A673 (cell line): ENCODE measurements around the gene TRIP13. TPM values are rescaled to one million over a fixed set of nuclear protein-coding genes. Genes with fewer than 3 reads are reported as not detected.

Experiments used
- BruUV-seq: library from RNA; stranded (reverse); fragments of 400-500 nt; replicated peaks from 2 replicates; lab custom pipeline; 2021; lab: Mats Ljungman, UMichigan
- CTCF ChIA-PET: fragments of 300-600 bp; sonication (Branson Sonifier 250); formaldehyde crosslinking; loops from one replicate; lab custom pipeline; 2022; ENCODE audit warnings: antibody characterized with exemption; lab: Charles Lee
- POLR2A ChIA-PET: fragments of 300-600 bp; sonication (Branson Sonifier 250); formaldehyde crosslinking; loops from one replicate; lab custom pipeline; 2022; ENCODE audit warnings: antibody characterized with exemption; ENCODE audit not compliant: low non-redundant PET; lab: Charles Lee
- DNase-seq: peaks from one replicate; pipeline ENCODE4 v3.0.0-alpha.2; 2015; ENCODE audit warnings: low spot score
- H3K27ac ChIP-seq: fragments of 200-600 bp; sonication (generic); 2 replicates; pipeline ENCODE4 v1.5.1; 2016; ENCODE audit warnings: mixed run types, low read depth, mild to moderate bottlenecking, mixed read lengths, antibody characterized with exemption, low read length; ENCODE audit not compliant: poor library complexity, severe bottlenecking
- H3K27me3 ChIP-seq: fragments of 200-600 bp; sonication (generic); replicated peaks from 2 replicates; pipeline ENCODE4 v1.6.1; 2017; ENCODE audit warnings: mixed run types, low read depth, mild to moderate bottlenecking, mixed read lengths, antibody characterized with exemption, low read length; ENCODE audit not compliant: insufficient read depth, poor library complexity
- H3K36me3 ChIP-seq: fragments of 200-600 bp; sonication (generic); 2 replicates; pipeline ENCODE4 v1.6.1; 2016; ENCODE audit warnings: mixed run types, mild to moderate bottlenecking, mixed read lengths, antibody characterized with exemption, low read length; ENCODE audit not compliant: insufficient read depth, poor library complexity, severe bottlenecking
- H3K4me1 ChIP-seq: fragments of 200-600 bp; sonication (generic); 2 replicates; pipeline ENCODE4 v1.6.1; 2017; ENCODE audit warnings: mixed run types, mild to moderate bottlenecking, mixed read lengths, antibody characterized with exemption, low read length; ENCODE audit not compliant: insufficient read depth, poor library complexity, severe bottlenecking
- H3K4me3 ChIP-seq: fragments of 200-600 bp; sonication (generic); 2 replicates; pipeline ENCODE4 v1.5.1; 2016; ENCODE audit warnings: low read depth, mixed run types, mild to moderate bottlenecking, mixed read lengths, low read length; ENCODE audit not compliant: poor library complexity, severe bottlenecking
- H3K9me3 ChIP-seq: fragments of 200-600 bp; sonication (generic); 2 replicates; pipeline ENCODE4 v1.6.1; 2016; ENCODE audit warnings: mixed run types, low read depth, mild to moderate bottlenecking, mixed read lengths, antibody characterized with exemption, low read length; ENCODE audit not compliant: poor library complexity, severe bottlenecking
- EZH2 ChIP-seq: fragments of 200-600 bp; sonication (generic); IDR thresholded peaks from 2 replicates; pipeline ENCODE4 v1.6.1; 2017; ENCODE audit warnings: borderline replicate concordance, low read depth, mild to moderate bottlenecking, mixed read lengths, antibody characterized with exemption, low read length; ENCODE audit not compliant: poor library complexity, severe bottlenecking
- intact Hi-C: fragments of 100-400 bp; cut with micrococcal nuclease; formaldehyde crosslinking; loops from one replicate; pipeline ENCODE4 v1.10.0; 2022; ENCODE audit not compliant: unreplicated experiment
- total RNA-seq: library from RNA; stranded (reverse); gene quantifications from 2 replicates; pipeline ENCODE4 v1.2.3, GENCODE V29; 2021
- TF ChIP-seq, protein P1 (sequence below): fragments of 300-800, 200-600 bp; sonication (generic); conservative IDR thresholded peaks from 2 replicates; pipeline ENCODE4 v1.5.1; 2017; ENCODE audit warnings: low read depth, mild to moderate bottlenecking, antibody characterized with exemption, low read length, moderate library complexity, mixed read lengths

The TRIP13 gene
- total RNA-seq, 1 experiment from 2014 or later, result 69.1 TPM

DNA sequence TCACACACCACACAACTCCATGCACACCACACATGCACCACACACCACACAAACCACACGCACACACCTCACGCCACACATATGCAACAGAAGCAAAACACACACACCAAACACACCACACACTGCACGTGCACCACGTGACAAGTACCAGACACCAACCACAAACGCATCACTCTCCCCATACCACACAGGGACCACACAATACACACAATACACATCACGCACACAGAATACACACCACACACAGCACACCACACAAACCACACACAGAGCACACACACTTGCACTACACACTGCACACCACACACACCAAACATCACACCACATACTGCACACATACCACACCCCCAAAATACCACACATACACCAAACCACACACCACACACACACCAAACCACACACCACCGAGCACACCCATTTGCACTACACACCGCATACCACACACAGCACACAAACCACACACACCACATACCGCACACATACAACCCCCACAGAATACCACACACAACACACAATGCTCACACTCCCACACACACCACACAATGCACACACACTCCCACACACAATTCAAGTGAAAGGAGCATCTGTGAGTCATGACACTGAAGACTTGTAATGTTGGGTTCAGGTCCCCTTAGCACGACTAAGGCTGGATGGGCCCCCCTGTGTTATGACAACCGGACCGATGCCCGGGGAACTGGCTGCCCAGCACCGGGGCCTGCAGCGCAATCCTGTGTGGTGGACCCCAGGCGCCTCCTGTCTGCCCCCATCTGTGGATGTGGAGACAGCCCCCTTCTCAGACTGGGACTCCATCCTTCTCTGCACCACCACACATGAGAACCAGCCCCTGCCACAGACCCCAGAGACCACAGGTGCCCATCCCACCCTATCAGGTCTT lies 35.9 kb upstream of the TRIP13 start:
- H3K4me1 ChIP-seq, result no peaks in the 10 kb centered on the region
- ChIA-PET CTCF (no interaction called here), POLR2A (no interaction called here)
- intact Hi-C loops, result no loop called here
- H3K27me3 ChIP-seq, result no peaks in the 10 kb centered on the region
- TF ChIP-seq EZH2, result no peak
- TF ChIP-seq, protein P1, sequence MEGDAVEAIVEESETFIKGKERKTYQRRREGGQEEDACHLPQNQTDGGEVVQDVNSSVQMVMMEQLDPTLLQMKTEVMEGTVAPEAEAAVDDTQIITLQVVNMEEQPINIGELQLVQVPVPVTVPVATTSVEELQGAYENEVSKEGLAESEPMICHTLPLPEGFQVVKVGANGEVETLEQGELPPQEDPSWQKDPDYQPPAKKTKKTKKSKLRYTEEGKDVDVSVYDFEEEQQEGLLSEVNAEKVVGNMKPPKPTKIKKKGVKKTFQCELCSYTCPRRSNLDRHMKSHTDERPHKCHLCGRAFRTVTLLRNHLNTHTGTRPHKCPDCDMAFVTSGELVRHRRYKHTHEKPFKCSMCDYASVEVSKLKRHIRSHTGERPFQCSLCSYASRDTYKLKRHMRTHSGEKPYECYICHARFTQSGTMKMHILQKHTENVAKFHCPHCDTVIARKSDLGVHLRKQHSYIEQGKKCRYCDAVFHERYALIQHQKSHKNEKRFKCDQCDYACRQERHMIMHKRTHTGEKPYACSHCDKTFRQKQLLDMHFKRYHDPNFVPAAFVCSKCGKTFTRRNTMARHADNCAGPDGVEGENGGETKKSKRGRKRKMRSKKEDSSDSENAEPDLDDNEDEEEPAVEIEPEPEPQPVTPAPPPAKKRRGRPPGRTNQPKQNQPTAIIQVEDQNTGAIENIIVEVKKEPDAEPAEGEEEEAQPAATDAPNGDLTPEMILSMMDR, result no peak
- TSS peak; percentile 30 for BruUV-seq
- no peaks in the 10 kb centered on the region for H3K36me3 ChIP-seq
- H3K9me3 ChIP-seq, result no peaks in the 10 kb centered on the region
- no peak overlapping the region for H3K4me3 ChIP-seq
- H3K27ac ChIP-seq, result no peak overlapping the region
- no peak for DNase-seq

DNA sequence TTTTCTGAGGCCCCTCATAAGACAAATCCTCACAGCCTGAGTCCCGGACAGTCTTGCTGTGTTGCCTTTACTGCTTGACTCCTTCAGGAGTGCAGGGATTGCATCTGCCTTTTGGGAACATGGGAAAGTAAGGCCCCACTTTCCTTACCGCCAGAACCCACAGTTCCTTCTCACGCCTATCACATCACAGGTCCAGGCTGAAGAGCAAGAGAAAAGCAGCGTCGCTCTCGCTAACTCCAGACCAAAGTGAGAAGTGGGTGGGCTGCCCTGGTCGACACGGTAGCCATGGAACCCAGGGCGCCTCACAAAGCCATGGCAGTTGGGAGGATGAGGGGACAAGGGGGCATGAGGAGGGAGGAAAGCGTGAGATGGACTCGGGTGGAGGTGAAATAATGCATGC lies 34.0 kb upstream of the TRIP13 start:
- no TSS peak for BruUV-seq
- no peaks in the 10 kb centered on the region for H3K4me1 ChIP-seq
- H3K27me3 ChIP-seq, result no peaks in the 10 kb centered on the region
- no peaks in the 10 kb centered on the region for H3K9me3 ChIP-seq
- H3K4me3 ChIP-seq, result no peak overlapping the region
- no peak for DNase-seq
- no peak for TF ChIP-seq EZH2
- TF ChIP-seq, protein P1, result no peak
- peaks cover 11% of the 10 kb centered on the region for H3K36me3 ChIP-seq
- ChIA-PET CTCF (no interaction called here), POLR2A (no interaction called here)
- intact Hi-C loops, result no loop called here
- no peak overlapping the region for H3K27ac ChIP-seq

DNA sequence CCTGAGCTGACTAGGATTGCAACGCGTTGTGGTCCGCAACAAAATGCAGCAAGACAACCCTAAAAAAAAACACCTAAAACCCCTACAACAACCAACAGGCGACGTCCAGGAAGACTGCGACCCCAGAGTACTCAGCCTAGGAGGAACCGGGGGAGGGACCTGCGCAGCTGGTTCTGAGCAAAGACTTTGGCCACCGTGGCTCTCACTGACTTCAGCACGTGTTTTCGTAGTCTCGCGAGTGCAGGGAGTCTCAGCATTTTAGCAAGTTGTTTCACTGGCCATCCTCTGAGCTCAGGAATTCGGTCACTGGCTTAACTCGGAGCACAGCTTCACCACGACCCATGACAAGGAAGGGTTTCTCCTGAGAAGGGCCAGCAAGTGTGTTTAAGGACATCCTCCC lies 33.3 kb upstream of the TRIP13 start:
- intact Hi-C loops, result no loop called here

More for the DNA sequence above, 33.3 kb upstream of the TRIP13 start:
- BruUV-seq, result no TSS peak
- no peak overlapping the region for H3K4me3 ChIP-seq
- H3K27ac ChIP-seq, result no peak overlapping the region
- DNase-seq, result no peak
- no peaks in the 10 kb centered on the region for H3K9me3 ChIP-seq
- no peak for TF ChIP-seq EZH2
- TF ChIP-seq, protein P1, result no peak
- H3K36me3 ChIP-seq, result peaks cover 17% of the 10 kb centered on the region
- no peaks in the 10 kb centered on the region for H3K27me3 ChIP-seq
- ChIA-PET POLR2A (no interaction called here), CTCF (no interaction called here)
- H3K4me1 ChIP-seq, result no peaks in the 10 kb centered on the region
